K562 (cell line): ENCODE results near the gene TMEM39B. TPM values are rescaled to one million over a fixed set of nuclear protein-coding genes. Genes with fewer than 3 reads are reported as not detected.

Experiments used
- CEBPG ChIP-seq, 3 experiments: fragments of 200-800 bp in 1 of 3; sonication (Bioruptor generic) in 1 of 3; sonication (generic) in 1 of 3; formaldehyde crosslinking in 1 of 3; IDR thresholded peaks in 2 of 3; conservative IDR thresholded peaks in 1 of 3; 2 replicates each; pipeline versions ENCODE4 v1.6.1 to v1.8.0; 2016 to 2022; ENCODE audit warnings: missing compliant biosample characterization in 2 of 3, missing genetic modification characterization in 2 of 3, mild to moderate bottlenecking in 1 of 3, missing genetic modification reagents in 1 of 3
- DMBX1 ChIP-seq: fragments of 250-450 bp; sonication (Bioruptor Pico); IDR thresholded peaks from 2 replicates; pipeline ENCODE4 v1.8.0; 2022; ENCODE audit warnings: inconsistent platforms, mild to moderate bottlenecking, moderate library complexity, borderline replicate concordance
- ETV5 ChIP-seq: sonication (generic); formaldehyde crosslinking; IDR thresholded peaks from 2 replicates; pipeline ENCODE4 v1.4.0; 2020; ENCODE audit warnings: low read depth, mild to moderate bottlenecking, missing genetic modification reagents
- KAT7 ChIP-seq: sonication (generic); formaldehyde crosslinking; IDR thresholded peaks from 2 replicates; pipeline ENCODE4 v1.8.0; 2022; ENCODE audit warnings: missing genetic modification reagents, mild to moderate bottlenecking, borderline replicate concordance
- MCM2 ChIP-seq: fragments of 450-650 bp; IDR thresholded peaks from 2 replicates; pipeline ENCODE4 v1.6.1; 2017; ENCODE audit warnings: low read depth, mild to moderate bottlenecking
- PCBP2 ChIP-seq: fragments of 200-400 bp; formaldehyde crosslinking; IDR thresholded peaks from 2 replicates; pipeline ENCODE4 v1.6.1; 2018; ENCODE audit warnings: low read length, low read depth, mild to moderate bottlenecking, moderate library complexity; ENCODE audit not compliant: poor library complexity, severe bottlenecking
- PRMT5 ChIP-seq: sonication (generic); formaldehyde crosslinking; IDR thresholded peaks from 2 replicates; pipeline ENCODE4 v1.5.0; 2020; ENCODE audit warnings: missing genetic modification reagents
- RAD51 ChIP-seq: fragments of 450-650 bp; IDR thresholded peaks from 2 replicates; pipeline ENCODE4 v1.7.1; 2016; ENCODE audit warnings: low read depth, mild to moderate bottlenecking, borderline replicate concordance
- RBM25 ChIP-seq: fragments of 200-400 bp; formaldehyde crosslinking; IDR thresholded peaks from 2 replicates; pipeline ENCODE4 v1.6.1; 2018; ENCODE audit warnings: low read length, low read depth, moderate library complexity; ENCODE audit not compliant: severe bottlenecking
- SMARCE1 ChIP-seq: fragments of 450-650 bp; IDR thresholded peaks from 2 replicates; pipeline ENCODE4 v1.7.1; 2016; ENCODE audit warnings: mild to moderate bottlenecking
- SNIP1 ChIP-seq: fragments of 450-650 bp; IDR thresholded peaks from 2 replicates; pipeline ENCODE4 v1.7.1; 2017; ENCODE audit warnings: low read depth, mild to moderate bottlenecking
- THRA ChIP-seq: fragments of 450-650 bp; IDR thresholded peaks from 2 replicates; pipeline ENCODE4 v1.6.1; 2017; ENCODE audit warnings: mild to moderate bottlenecking, moderate library complexity
- XRCC5 ChIP-seq: fragments of 200-400 bp; formaldehyde crosslinking; IDR thresholded peaks from 2 replicates; pipeline ENCODE4 v1.6.1; 2017; ENCODE audit warnings: low read depth, mild to moderate bottlenecking, low read length
- ZBTB1 ChIP-seq: sonication (generic); formaldehyde crosslinking; IDR thresholded peaks from 2 replicates; pipeline ENCODE4 v1.8.1; 2023; ENCODE audit warnings: missing genetic modification reagents, low read depth, mild to moderate bottlenecking, borderline replicate concordance
- ZNF668 ChIP-seq: fragments of 250-450 bp; sonication (Bioruptor Pico); IDR thresholded peaks from 2 replicates; pipeline ENCODE4 v1.8.0; 2022; ENCODE audit warnings: mild to moderate bottlenecking, inconsistent platforms
- polyA plus RNA-seq, 8 experiments: library from polyadenylated mRNA; depleted of rRNA in 4 of 8; stranded (reverse) in 5 of 8; unstranded in 3 of 8; fragments of >200 nt; fragmentation: Nextera tagmentation in 2 of 8; fragmentation: Illumina TruSeq in 1 of 8; extraction: Ambion mirVana in 2 of 8; extraction: Trizol in 1 of 8; gene quantifications; 2 replicates each; pipeline versions ENCODE4 v1.2.1 to v1.2.3, GENCODE V29; 2011 to 2014; ENCODE audit warnings: inconsistent platforms in 1 of 8, missing spikeins in 1 of 8
- total RNA-seq, 7 experiments: library from RNA; depleted of rRNA in 6 of 7; stranded (reverse); fragments of >200 nt in 6 of 7; fragmentation: Illumina TruSeq in 2 of 7; extraction: Trizol in 2 of 7; gene quantifications; 2 replicates each; pipeline versions ENCODE4 v1.2.1 to v1.2.3, GENCODE V29; 2011 to 2021; ENCODE audit warnings: low replicate concordance in 1 of 7
- TF ChIP-seq, protein P1 (sequence below): fragments of 450-650 bp; IDR thresholded peaks from 2 replicates; pipeline ENCODE4 v1.6.1; 2017; ENCODE audit warnings: antibody characterized with exemption
- TF ChIP-seq, protein P2 (sequence below): sonication (generic); formaldehyde crosslinking; IDR thresholded peaks from 2 replicates; pipeline ENCODE4 v1.8.0; 2022; ENCODE audit warnings: mild to moderate bottlenecking, missing genetic modification reagents
- TF ChIP-seq, protein P3 (sequence below): fragments of 450-650 bp; IDR thresholded peaks from one replicate; pipeline ENCODE4 v1.6.1; 2018; ENCODE audit warnings: mild to moderate bottlenecking, moderate library complexity; ENCODE audit not compliant: partially characterized antibody

The TMEM39B gene
- total and polyA plus RNA-seq, 9 of the 15 experiments (the other 6 are each of a cell fraction or from before 2014, with no cell fraction given) = 0.92 to 28.5 (median 9.7) TPM

- TF ChIP-seq THRA (no peak), RBM25 (no peak), PRMT5 (no peak), RAD51 (no peak; the same call in 1 of the 2 replicates), SMARCE1 (peak; percentile 89), DMBX1 (CRISPR knock-in tag) (no peak), SNIP1 (no peak), CEBPG (CRISPR knock-in tag; IDR thresholded peaks at IDR 0.05) (no peak), CEBPG (tag; conservative IDR thresholded peaks at IDR 0.05 in 1 of 2, IDR thresholded peaks at IDR 0.05 in 1 of 2) (no peak), MCM2 (no peak), PCBP2 (no peak), KAT7 (CRISPR knock-in tag) (peak; percentile 25; the same call in 1 of the 2 replicates), ETV5 (CRISPR knock-in tag) (no peak), ZNF668 (CRISPR knock-in tag) (0 out of 2 replicates have a peak, but pooled peaks have one; percentile 60), ZBTB1 (no peak), XRCC5 (no peak)
- TF ChIP-seq, protein P1, sequence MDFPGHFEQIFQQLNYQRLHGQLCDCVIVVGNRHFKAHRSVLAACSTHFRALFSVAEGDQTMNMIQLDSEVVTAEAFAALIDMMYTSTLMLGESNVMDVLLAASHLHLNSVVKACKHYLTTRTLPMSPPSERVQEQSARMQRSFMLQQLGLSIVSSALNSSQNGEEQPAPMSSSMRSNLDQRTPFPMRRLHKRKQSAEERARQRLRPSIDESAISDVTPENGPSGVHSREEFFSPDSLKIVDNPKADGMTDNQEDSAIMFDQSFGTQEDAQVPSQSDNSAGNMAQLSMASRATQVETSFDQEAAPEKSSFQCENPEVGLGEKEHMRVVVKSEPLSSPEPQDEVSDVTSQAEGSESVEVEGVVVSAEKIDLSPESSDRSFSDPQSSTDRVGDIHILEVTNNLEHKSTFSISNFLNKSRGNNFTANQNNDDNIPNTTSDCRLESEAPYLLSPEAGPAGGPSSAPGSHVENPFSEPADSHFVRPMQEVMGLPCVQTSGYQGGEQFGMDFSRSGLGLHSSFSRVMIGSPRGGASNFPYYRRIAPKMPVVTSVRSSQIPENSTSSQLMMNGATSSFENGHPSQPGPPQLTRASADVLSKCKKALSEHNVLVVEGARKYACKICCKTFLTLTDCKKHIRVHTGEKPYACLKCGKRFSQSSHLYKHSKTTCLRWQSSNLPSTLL = no peak
- TF ChIP-seq, protein P2, sequence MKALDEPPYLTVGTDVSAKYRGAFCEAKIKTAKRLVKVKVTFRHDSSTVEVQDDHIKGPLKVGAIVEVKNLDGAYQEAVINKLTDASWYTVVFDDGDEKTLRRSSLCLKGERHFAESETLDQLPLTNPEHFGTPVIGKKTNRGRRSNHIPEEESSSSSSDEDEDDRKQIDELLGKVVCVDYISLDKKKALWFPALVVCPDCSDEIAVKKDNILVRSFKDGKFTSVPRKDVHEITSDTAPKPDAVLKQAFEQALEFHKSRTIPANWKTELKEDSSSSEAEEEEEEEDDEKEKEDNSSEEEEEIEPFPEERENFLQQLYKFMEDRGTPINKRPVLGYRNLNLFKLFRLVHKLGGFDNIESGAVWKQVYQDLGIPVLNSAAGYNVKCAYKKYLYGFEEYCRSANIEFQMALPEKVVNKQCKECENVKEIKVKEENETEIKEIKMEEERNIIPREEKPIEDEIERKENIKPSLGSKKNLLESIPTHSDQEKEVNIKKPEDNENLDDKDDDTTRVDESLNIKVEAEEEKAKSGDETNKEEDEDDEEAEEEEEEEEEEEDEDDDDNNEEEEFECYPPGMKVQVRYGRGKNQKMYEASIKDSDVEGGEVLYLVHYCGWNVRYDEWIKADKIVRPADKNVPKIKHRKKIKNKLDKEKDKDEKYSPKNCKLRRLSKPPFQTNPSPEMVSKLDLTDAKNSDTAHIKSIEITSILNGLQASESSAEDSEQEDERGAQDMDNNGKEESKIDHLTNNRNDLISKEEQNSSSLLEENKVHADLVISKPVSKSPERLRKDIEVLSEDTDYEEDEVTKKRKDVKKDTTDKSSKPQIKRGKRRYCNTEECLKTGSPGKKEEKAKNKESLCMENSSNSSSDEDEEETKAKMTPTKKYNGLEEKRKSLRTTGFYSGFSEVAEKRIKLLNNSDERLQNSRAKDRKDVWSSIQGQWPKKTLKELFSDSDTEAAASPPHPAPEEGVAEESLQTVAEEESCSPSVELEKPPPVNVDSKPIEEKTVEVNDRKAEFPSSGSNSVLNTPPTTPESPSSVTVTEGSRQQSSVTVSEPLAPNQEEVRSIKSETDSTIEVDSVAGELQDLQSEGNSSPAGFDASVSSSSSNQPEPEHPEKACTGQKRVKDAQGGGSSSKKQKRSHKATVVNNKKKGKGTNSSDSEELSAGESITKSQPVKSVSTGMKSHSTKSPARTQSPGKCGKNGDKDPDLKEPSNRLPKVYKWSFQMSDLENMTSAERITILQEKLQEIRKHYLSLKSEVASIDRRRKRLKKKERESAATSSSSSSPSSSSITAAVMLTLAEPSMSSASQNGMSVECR = no peak
- TF ChIP-seq, protein P3, sequence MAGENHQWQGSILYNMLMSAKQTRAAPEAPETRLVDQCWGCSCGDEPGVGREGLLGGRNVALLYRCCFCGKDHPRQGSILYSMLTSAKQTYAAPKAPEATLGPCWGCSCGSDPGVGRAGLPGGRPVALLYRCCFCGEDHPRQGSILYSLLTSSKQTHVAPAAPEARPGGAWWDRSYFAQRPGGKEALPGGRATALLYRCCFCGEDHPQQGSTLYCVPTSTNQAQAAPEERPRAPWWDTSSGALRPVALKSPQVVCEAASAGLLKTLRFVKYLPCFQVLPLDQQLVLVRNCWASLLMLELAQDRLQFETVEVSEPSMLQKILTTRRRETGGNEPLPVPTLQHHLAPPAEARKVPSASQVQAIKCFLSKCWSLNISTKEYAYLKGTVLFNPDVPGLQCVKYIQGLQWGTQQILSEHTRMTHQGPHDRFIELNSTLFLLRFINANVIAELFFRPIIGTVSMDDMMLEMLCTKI = no peak
These were observed 54.9 kb downstream of the TMEM39B start (continued) for GRCh38 chr1:32127409-32128198.
